AG08396 (cell line): Measurements from ENCODE around the gene CELF2.

ENCODE experiments used
- DNase-seq: peaks from one replicate; pipeline ENCODE4 v3.0.0; 2012; ENCODE audit warnings: low spot score, mixed read lengths

The CELF2 gene

GRCh38 chr10:11274452-11274851, 256.8 kb downstream of the CELF2 start:
- no peak for DNase-seq

GRCh38 chr10:11275651-11276050, 258.0 kb downstream of the CELF2 start:
- no peak for DNase-seq

- no peak for DNase-seq
Measured at GRCh38 chr10:11276449-11276990, 258.8 kb downstream of the CELF2 start.

- no peak for DNase-seq
Measured at GRCh38 chr10:11279314-11279713, 261.6 kb downstream of the CELF2 start.

- DNase-seq = no peak
Measured at GRCh38 chr10:11280187-11280932, 262.7 kb downstream of the CELF2 start.

- DNase-seq = no peak
Measured at GRCh38 chr10:11282156-11282555, 264.5 kb downstream of the CELF2 start.

GRCh38 chr10:11282661-11283060, 265.0 kb downstream of the CELF2 start:
- DNase-seq = no peak

GRCh38 chr10:11284291-11285085, 266.8 kb downstream of the CELF2 start:
- DNase-seq = no peak

- DNase-seq = no peak
Measured at GRCh38 chr10:11285171-11285570, 267.5 kb downstream of the CELF2 start.

- no peak for DNase-seq
Measured at GRCh38 chr10:11286261-11286852, 268.7 kb downstream of the CELF2 start.

GRCh38 chr10:11288302-11288701, 270.6 kb downstream of the CELF2 start:
- no peak for DNase-seq

- no peak for DNase-seq
Measured at GRCh38 chr10:11290156-11290890, 272.7 kb downstream of the CELF2 start.

GRCh38 chr10:11292576-11293302, 275.1 kb downstream of the CELF2 start:
- DNase-seq = no peak

GRCh38 chr10:11293332-11293731, 275.7 kb downstream of the CELF2 start:
- no peak for DNase-seq

GRCh38 chr10:11294831-11295450, 277.3 kb downstream of the CELF2 start:
- DNase-seq = no peak

GRCh38 chr10:11295492-11295891, 277.8 kb downstream of the CELF2 start:
- no peak for DNase-seq

- DNase-seq = no peak
Measured at GRCh38 chr10:11297136-11297535, 279.5 kb downstream of the CELF2 start.

GRCh38 chr10:11298116-11298515, 280.4 kb downstream of the CELF2 start:
- DNase-seq = peak; percentile 62

- no peak for DNase-seq
Measured at GRCh38 chr10:11299125-11299524, 281.5 kb downstream of the CELF2 start.

- no peak for DNase-seq
Measured at GRCh38 chr10:11300026-11300425, 282.4 kb downstream of the CELF2 start.

GRCh38 chr10:11300563-11300962, 282.9 kb downstream of the CELF2 start:
- DNase-seq = no peak
